ENCODE results near the gene DUSP22.

DUSP22 gene

GRCh38 chr6:400815-401214 is 108.5 kb downstream of the DUSP22 start:
- no peak for DNase-seq

Data from GF-D8 (cell line).